Heart left ventricle (tissue), 13 donors: Measurements from ENCODE around the gene NIP7.

Experiments used
- CTCF ChIP-seq, 12 donors: fragments of 200-600 bp; sonication (generic) in 4 of 12; IDR thresholded peaks; one replicate each; pipeline versions ENCODE4 v1.5.0 to v1.8.0; 2018 to 2022; ENCODE audit warnings: antibody characterized with exemption in 12 of 12, mild to moderate bottlenecking in 5 of 12
- POLR2A ChIP-seq, 2 donors: fragments of 450-650 bp; IDR thresholded peaks; one replicate each; pipeline ENCODE4 v1.6.1; 2017; ENCODE audit warnings: antibody characterized with exemption in 2 of 2, mild to moderate bottlenecking in 2 of 2, moderate library complexity in 2 of 2
- donor health status: ischemic (EF 13 %, LVEDD 7.1; RV severe dilation, severe dysfunction).
- donor health status: DM: no; HTN: yes; CAD: no.
- donor health status: DM: no; HTN: no; CAD: no.
- donor health status: ischemic (EF 25% LVEDD 6.9; RV normal size, moderate dysfunction).
- donor health status: ischemic (EF 25% LVEDD 5.7; RV mildly dilated, moderate dysfunction).
- donor health status: ischemic (EF 35%, LVEDD 5.7; RV mildly dilated, moderate dysfunction).
- donor health status: nonischemic (EF 11% LVEDD 7.7; RV severe dilation, severe dysfunction).
- donor health status: DM: yes; HTN: yes; CAD: no.
- donor health status: PGD.
- donor health status: ischemic (EF 29% LVEDD 5.4; RV normal size, mild dysfunction).
- donor health status: nonischemic (EF 23%, LVEDD 6.1; RV moderate dilation, normal function).

GRCh38 chr16:69319381-69319780 lies 20.2 kb upstream of the NIP7 start:
- TF ChIP-seq CTCF (IDR thresholded peaks at IDR 0.05) (no peak), POLR2A (IDR thresholded peaks at IDR 0.05) (no peak)
